H1 (cell line): ENCODE results near the gene GPBP1L1. TPM values are rescaled to one million over a fixed set of nuclear protein-coding genes. Genes with fewer than 3 reads are reported as not detected.

ENCODE experiments used
- ASH2L ChIP-seq: fragments of 200-600, 300-600 bp; sonication (generic); IDR thresholded peaks from one replicate; pipeline ENCODE4 v1.7.1; 2017; ENCODE audit warnings: low read length
- ATF2 ChIP-seq: IDR thresholded peaks from 2 replicates; pipeline ENCODE4 v1.6.1; 2012; ENCODE audit warnings: low read length, inconsistent platforms
- CBX5 ChIP-seq: fragments of 300-800, 300-1000 bp; sonication (generic); IDR thresholded peaks from 2 replicates; pipeline ENCODE4 v1.7.1; 2016; ENCODE audit warnings: antibody characterized with exemption, low read length, low read depth
- EGR1 ChIP-seq: IDR thresholded peaks from 2 replicates; pipeline ENCODE4 v1.6.1; 2011; ENCODE audit warnings: low read depth, low read length, borderline replicate concordance
- EZH2 ChIP-seq: fragments of 200-600 bp; sonication (generic); IDR thresholded peaks from 2 replicates; pipeline ENCODE4 v1.7.1; 2012; ENCODE audit warnings: low read depth, mild to moderate bottlenecking, moderate library complexity, low read length, inconsistent platforms; ENCODE audit not compliant: severe bottlenecking
- GABPA ChIP-seq: IDR thresholded peaks from 2 replicates; pipeline ENCODE4 v1.6.1; 2011; ENCODE audit warnings: mild to moderate bottlenecking, low read length, moderate library complexity, borderline replicate concordance; ENCODE audit not compliant: insufficient read depth
- KDM5A ChIP-seq: fragments of 200-600 bp; IDR thresholded peaks from 2 replicates; pipeline ENCODE4 v1.7.1; 2012; ENCODE audit warnings: mild to moderate bottlenecking, low read length, inconsistent platforms, mixed read lengths
- POLR2AphosphoS5 ChIP-seq: IDR thresholded peaks from 2 replicates; pipeline ENCODE4 v1.6.1; 2011; ENCODE audit warnings: low read depth, low read length
- SAP30 ChIP-seq: fragments of 300-600 bp; sonication (generic); IDR thresholded peaks from 2 replicates; pipeline ENCODE4 v1.7.1; 2012; ENCODE audit warnings: low read length, moderate library complexity, mild to moderate bottlenecking, inconsistent platforms; ENCODE audit not compliant: insufficient read depth, insufficient replicate concordance
- SIN3A ChIP-seq, 2 experiments: IDR thresholded peaks in 1 of 2; conservative IDR thresholded peaks in 1 of 2; 2 replicates each; pipeline ENCODE4 v1.6.1; 2011 to 2012; ENCODE audit warnings: low read length in 2 of 2, improper control_type of control experiment in 1 of 2, low read depth in 1 of 2, mild to moderate bottlenecking in 1 of 2
- SIX5 ChIP-seq: IDR thresholded peaks from 2 replicates; pipeline ENCODE4 v1.6.1; 2011; ENCODE audit warnings: mild to moderate bottlenecking, low read depth, low read length
- SP4 ChIP-seq: IDR thresholded peaks from 2 replicates; pipeline ENCODE4 v1.6.1; 2012; ENCODE audit warnings: low read length, inconsistent platforms
- TAF1 ChIP-seq: IDR thresholded peaks from 2 replicates; pipeline ENCODE4 v1.6.1; 2011; ENCODE audit warnings: mild to moderate bottlenecking, low read depth, low read length
- TCF12 ChIP-seq: IDR thresholded peaks from 2 replicates; pipeline ENCODE4 v1.6.1; 2011; ENCODE audit warnings: low read depth, mild to moderate bottlenecking, low read length
- TEAD4 ChIP-seq: IDR thresholded peaks from 2 replicates; pipeline ENCODE4 v1.6.1; 2012; ENCODE audit warnings: low read depth, low read length, inconsistent platforms, mixed read lengths
- USF2 ChIP-seq: IDR thresholded peaks from 2 replicates; pipeline ENCODE4 v1.6.1; 2011; ENCODE audit warnings: low read length, improper control_type of control experiment
- polyA plus RNA-seq, 7 experiments: library from polyadenylated mRNA; depleted of rRNA in 3 of 7; stranded (reverse) in 5 of 7; unstranded in 2 of 7; fragments of >200 nt in 5 of 7; fragments of 200-250 nt in 2 of 7; gene quantifications; 1 replicate in 5 of 7; 2 replicates in 1 of 7; 4 replicates in 1 of 7; pipeline versions ENCODE4 v1.2.1 to v1.2.3, GENCODE V29; 2011 to 2013; ENCODE audit warnings: missing spikeins in 2 of 7, mixed read lengths in 2 of 7
- total RNA-seq: library from RNA; stranded (reverse); fragmentation: NEBNext Ultra II Directional; extraction: Animal tissue kit (Norgen Biotek cat#: 25700); gene quantifications from 2 replicates; pipeline ENCODE4 v1.2.1, GENCODE V29; 2021
- TF ChIP-seq, protein P1 (sequence below), 3 experiments: IDR thresholded peaks; 1 replicate in 2 of 3; 2 replicates in 1 of 3; pipeline versions ENCODE4 v1.5.1 to v1.6.1; 2011; ENCODE audit warnings: low read length in 3 of 3, mild to moderate bottlenecking in 3 of 3, inconsistent platforms in 2 of 3, low read depth in 1 of 3, moderate library complexity in 1 of 3; ENCODE audit not compliant: insufficient read depth in 1 of 3; ENCODE audit errors: control extremely low read depth in 1 of 3

GPBP1L1 gene
- total and polyA plus RNA-seq, 2 of the 8 experiments (the other 6 are each of a cell fraction or from before 2014, with no cell fraction given): 70.1 to 119 TPM

GRCh38 chr1:45583666-45584350, 102.5 kb downstream of the GPBP1L1 start, which contains the start of gene NASP (continued):
- peak; percentile 83 for TF ChIP-seq ATF2
- peak; percentile 96 for TF ChIP-seq POLR2AphosphoS5
- TF ChIP-seq EZH2: no peak
- TF ChIP-seq GABPA: 0 out of 2 replicates have a peak, but pooled peaks have one; percentile 34
- TF ChIP-seq SP4: peak; percentile 79; the same call in 1 of the 2 replicates
- TF ChIP-seq TEAD4: no peak
- TF ChIP-seq, protein P1, sequence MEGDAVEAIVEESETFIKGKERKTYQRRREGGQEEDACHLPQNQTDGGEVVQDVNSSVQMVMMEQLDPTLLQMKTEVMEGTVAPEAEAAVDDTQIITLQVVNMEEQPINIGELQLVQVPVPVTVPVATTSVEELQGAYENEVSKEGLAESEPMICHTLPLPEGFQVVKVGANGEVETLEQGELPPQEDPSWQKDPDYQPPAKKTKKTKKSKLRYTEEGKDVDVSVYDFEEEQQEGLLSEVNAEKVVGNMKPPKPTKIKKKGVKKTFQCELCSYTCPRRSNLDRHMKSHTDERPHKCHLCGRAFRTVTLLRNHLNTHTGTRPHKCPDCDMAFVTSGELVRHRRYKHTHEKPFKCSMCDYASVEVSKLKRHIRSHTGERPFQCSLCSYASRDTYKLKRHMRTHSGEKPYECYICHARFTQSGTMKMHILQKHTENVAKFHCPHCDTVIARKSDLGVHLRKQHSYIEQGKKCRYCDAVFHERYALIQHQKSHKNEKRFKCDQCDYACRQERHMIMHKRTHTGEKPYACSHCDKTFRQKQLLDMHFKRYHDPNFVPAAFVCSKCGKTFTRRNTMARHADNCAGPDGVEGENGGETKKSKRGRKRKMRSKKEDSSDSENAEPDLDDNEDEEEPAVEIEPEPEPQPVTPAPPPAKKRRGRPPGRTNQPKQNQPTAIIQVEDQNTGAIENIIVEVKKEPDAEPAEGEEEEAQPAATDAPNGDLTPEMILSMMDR (IDR thresholded peaks at IDR 0.05; ENCODE audit: control extremely low read depth in 1 of 3, insufficient read depth in 1 of 3, low read depth in 1 of 3, low read length in 3 of 3): no peak
- TF ChIP-seq SAP30: peak; percentile 98
- TF ChIP-seq USF2: no peak
- TF ChIP-seq KDM5A: no peak
- TF ChIP-seq SIN3A (conservative IDR thresholded peaks at IDR 0.05 in 1 of 2, IDR thresholded peaks at IDR 0.05 in 1 of 2; ENCODE audit: low read depth in 1 of 2, low read length in 2 of 2): peak in 1 of 2 experiments; percentile 92; a peak in 2 of 4 replicates
- TF ChIP-seq EGR1: no peak
- TF ChIP-seq SIX5: no peak
- TF ChIP-seq ASH2L: peak; percentile 79
- peak; percentile 98 for TF ChIP-seq TAF1
- no peak for TF ChIP-seq CBX5
- TF ChIP-seq TCF12: no peak
